K562 (cell line): ENCODE measurements around the gene SH2D3A. TPM values are rescaled to one million over a fixed set of nuclear protein-coding genes. Genes with fewer than 3 reads are reported as not detected.

Experiments
- BDP1 ChIP-seq: IDR thresholded peaks from 3 replicates; pipeline ENCODE4 v1.6.1; 2011; ENCODE audit not compliant: insufficient read length, insufficient read depth
- BRF2 ChIP-seq: IDR thresholded peaks from 3 replicates; pipeline ENCODE4 v1.6.1; 2011; ENCODE audit warnings: borderline replicate concordance, mild to moderate bottlenecking; ENCODE audit not compliant: insufficient read length, insufficient read depth
- CBX1 ChIP-seq: sonication (generic); IDR thresholded peaks from 2 replicates; pipeline ENCODE4 v1.6.1; 2016; ENCODE audit warnings: antibody characterized with exemption, low read depth, mild to moderate bottlenecking
- CBX3 ChIP-seq, 2 experiments: IDR thresholded peaks; 1 replicate in 1 of 2; 2 replicates in 1 of 2; pipeline ENCODE4 v1.6.1; 2012; ENCODE audit warnings: inconsistent platforms in 2 of 2, low read length in 2 of 2, borderline replicate concordance in 1 of 2, control low read depth in 1 of 2
- CBX8 ChIP-seq: fragments of 200-600 bp; sonication (generic); IDR thresholded peaks from 2 replicates; pipeline ENCODE4 v1.6.1; 2012; ENCODE audit warnings: borderline replicate concordance, mixed run types, low read depth, mild to moderate bottlenecking, moderate library complexity, mixed read lengths, low read length, control low read depth, inconsistent platforms; ENCODE audit not compliant: poor library complexity, severe bottlenecking; ENCODE audit errors: extremely low read depth
- CCAR2 ChIP-seq: fragments of 200-400 bp; formaldehyde crosslinking; IDR thresholded peaks from 2 replicates; pipeline ENCODE4 v1.6.1; 2017; ENCODE audit warnings: mild to moderate bottlenecking, low read depth, low read length
- KLF10 ChIP-seq: fragments of 250-450 bp; sonication (Bioruptor Pico); IDR thresholded peaks from 2 replicates; pipeline ENCODE4 v1.6.1; 2021; ENCODE audit warnings: matching md5 sums
- MTA3 ChIP-seq: fragments of 450-650 bp; formaldehyde crosslinking; IDR thresholded peaks from 2 replicates; pipeline ENCODE4 v1.6.1; 2017; ENCODE audit warnings: mild to moderate bottlenecking, borderline replicate concordance
- MTF1 ChIP-seq: fragments of 250-450 bp; sonication (Bioruptor Pico); IDR thresholded peaks from 2 replicates; pipeline ENCODE4 v1.9.0; 2021; ENCODE audit warnings: moderate library complexity, mild to moderate bottlenecking, inconsistent platforms, borderline replicate concordance
- MXI1 ChIP-seq: IDR thresholded peaks from 2 replicates; pipeline ENCODE4 v1.6.1; 2011; ENCODE audit warnings: low read depth, mild to moderate bottlenecking, improper control_type of control experiment, low read length
- NFYB ChIP-seq: IDR thresholded peaks from 2 replicates; pipeline ENCODE4 v1.6.1; 2011; ENCODE audit warnings: mild to moderate bottlenecking, moderate library complexity; ENCODE audit not compliant: insufficient read length; ENCODE audit errors: extremely low read depth
- RBM25 ChIP-seq: fragments of 200-400 bp; formaldehyde crosslinking; IDR thresholded peaks from 2 replicates; pipeline ENCODE4 v1.6.1; 2018; ENCODE audit warnings: low read length, low read depth, moderate library complexity; ENCODE audit not compliant: severe bottlenecking
- SIX5 ChIP-seq, 2 experiments: IDR thresholded peaks; 2 replicates each; pipeline ENCODE4 v1.6.1; 2011; ENCODE audit warnings: low read length in 2 of 2, borderline replicate concordance in 1 of 2, low read depth in 1 of 2, mild to moderate bottlenecking in 1 of 2, moderate library complexity in 1 of 2; ENCODE audit not compliant: insufficient read depth in 1 of 2
- TEAD2 ChIP-seq: fragments of 450-650 bp; IDR thresholded peaks from 2 replicates; pipeline ENCODE4 v1.6.1; 2016; ENCODE audit warnings: missing genetic modification characterization, control low read depth, missing compliant biosample characterization
- TRIM28 ChIP-seq: fragments of 450-650 bp; IDR thresholded peaks from 2 replicates; pipeline ENCODE4 v1.6.1; 2017
- UBTF ChIP-seq, 2 experiments: IDR thresholded peaks; 2 replicates each; pipeline ENCODE4 v1.6.1; 2012; ENCODE audit warnings: improper control_type of control experiment in 2 of 2, low read depth in 2 of 2, low read length in 2 of 2, borderline replicate concordance in 1 of 2
- polyA plus RNA-seq, 8 experiments: library from polyadenylated mRNA; depleted of rRNA in 4 of 8; stranded (reverse) in 5 of 8; unstranded in 3 of 8; fragments of >200 nt; fragmentation: Nextera tagmentation in 2 of 8; fragmentation: Illumina TruSeq in 1 of 8; extraction: Ambion mirVana in 2 of 8; extraction: Trizol in 1 of 8; gene quantifications; 2 replicates each; pipeline versions ENCODE4 v1.2.1 to v1.2.3, GENCODE V29; 2011 to 2014; ENCODE audit warnings: inconsistent platforms in 1 of 8, missing spikeins in 1 of 8
- total RNA-seq, 7 experiments: library from RNA; depleted of rRNA in 6 of 7; stranded (reverse); fragments of >200 nt in 6 of 7; fragmentation: Illumina TruSeq in 2 of 7; extraction: Trizol in 2 of 7; gene quantifications; 2 replicates each; pipeline versions ENCODE4 v1.2.1 to v1.2.3, GENCODE V29; 2011 to 2021; ENCODE audit warnings: low replicate concordance in 1 of 7
- TF ChIP-seq, protein P1 (sequence below), 2 experiments: fragments of 450-650 bp; conservative IDR thresholded peaks; 2 replicates each; pipeline ENCODE4 v1.6.1; 2017; ENCODE audit warnings: mild to moderate bottlenecking in 2 of 2, moderate library complexity in 2 of 2
- TF ChIP-seq, protein P2 (sequence below), 2 experiments: fragments of 450-650 bp in 1 of 2; sonication (generic) in 1 of 2; formaldehyde crosslinking; conservative IDR thresholded peaks; 2 replicates each; pipeline versions ENCODE4 v1.4.0 to v1.8.1; 2020 to 2022; ENCODE audit warnings: mild to moderate bottlenecking in 1 of 2, missing genetic modification reagents in 1 of 2

Gene SH2D3A
- total and polyA plus RNA-seq, 9 of the 15 experiments (the other 6 are each of a cell fraction or from before 2014, with no cell fraction given) = 0.75 to 26.3 (median 8.9) TPM

DNA sequence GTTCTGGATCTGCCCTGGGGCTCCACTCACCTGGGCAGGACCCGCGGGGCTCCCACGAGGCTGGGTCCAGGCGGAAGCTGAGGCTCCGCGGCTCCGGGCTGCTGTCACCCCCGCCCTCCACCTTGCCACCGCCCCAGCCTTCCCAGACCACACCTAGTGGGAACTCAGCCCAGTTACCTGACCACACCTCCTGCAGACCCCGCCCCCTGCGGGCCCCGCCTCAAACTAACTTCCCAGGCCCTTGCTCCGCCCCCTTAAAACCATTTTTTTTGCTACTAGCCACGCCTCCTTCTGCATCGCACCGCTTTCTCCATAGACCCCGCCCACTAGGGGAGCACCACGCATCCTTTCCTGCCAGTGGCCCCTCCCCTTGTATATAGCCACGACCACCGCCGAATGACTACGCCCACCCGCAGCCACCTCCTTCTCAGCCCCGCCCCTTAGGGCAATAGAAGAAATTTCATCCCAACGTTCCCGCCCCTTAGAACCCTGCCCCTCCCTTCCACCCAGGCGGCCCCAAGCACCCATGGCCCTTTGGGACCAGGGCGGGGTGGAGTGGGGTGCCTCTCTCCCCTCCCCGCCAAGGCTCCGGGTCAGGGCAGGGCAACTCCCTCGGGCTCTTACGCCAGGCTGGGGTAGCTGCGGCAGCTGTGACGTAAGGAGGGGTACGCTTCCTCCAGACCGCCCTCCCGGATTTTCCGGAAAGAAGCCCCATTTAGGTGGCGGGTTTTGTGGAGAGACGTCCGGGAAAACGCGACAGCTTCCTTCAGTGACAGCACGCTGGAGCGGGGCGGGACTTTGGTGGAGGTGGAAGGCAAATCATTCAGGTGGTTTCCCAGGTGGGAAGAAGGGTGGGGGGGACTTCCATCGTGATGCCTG is at the start of gene SH2D3A (continued):
- TF ChIP-seq TRIM28 (no peak), MTF1 (CRISPR knock-in tag) (no peak), TEAD2 (tag) (no peak), RBM25 (no peak), MTA3 (no peak), MXI1 (no peak), CBX8 (no peak), NFYB (no peak), CCAR2 (no peak), CBX1 (no peak), UBTF (IDR thresholded peaks at IDR 0.05; ENCODE audit: borderline replicate concordance in 1 of 2, low read depth in 2 of 2, low read length in 2 of 2) (no peak), KLF10 (CRISPR knock-in tag) (no peak), BDP1 (no peak), CBX3 (IDR thresholded peaks at IDR 0.05; ENCODE audit: borderline replicate concordance in 1 of 2, low read length in 2 of 2) (0 out of 3 replicates have a peak, but pooled peaks of 1 of the 2 experiments have one; percentile 37), SIX5 (IDR thresholded peaks at IDR 0.05; ENCODE audit: borderline replicate concordance in 1 of 2, insufficient read depth in 1 of 2, low read depth in 1 of 2, low read length in 2 of 2) (no peak), BRF2 (no peak)
- TF ChIP-seq, protein P1, sequence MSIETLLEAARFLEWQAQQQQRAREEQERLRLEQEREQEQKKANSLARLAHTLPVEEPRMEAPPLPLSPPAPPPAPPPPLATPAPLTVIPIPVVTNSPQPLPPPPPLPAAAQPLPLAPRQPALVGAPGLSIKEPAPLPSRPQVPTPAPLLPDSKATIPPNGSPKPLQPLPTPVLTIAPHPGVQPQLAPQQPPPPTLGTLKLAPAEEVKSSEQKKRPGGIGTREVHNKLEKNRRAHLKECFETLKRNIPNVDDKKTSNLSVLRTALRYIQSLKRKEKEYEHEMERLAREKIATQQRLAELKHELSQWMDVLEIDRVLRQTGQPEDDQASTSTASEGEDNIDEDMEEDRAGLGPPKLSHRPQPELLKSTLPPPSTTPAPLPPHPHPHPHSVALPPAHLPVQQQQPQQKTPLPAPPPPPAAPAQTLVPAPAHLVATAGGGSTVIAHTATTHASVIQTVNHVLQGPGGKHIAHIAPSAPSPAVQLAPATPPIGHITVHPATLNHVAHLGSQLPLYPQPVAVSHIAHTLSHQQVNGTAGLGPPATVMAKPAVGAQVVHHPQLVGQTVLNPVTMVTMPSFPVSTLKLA (conservative IDR thresholded peaks at IDR 0.05) = peak in 1 of 2 experiments; percentile 74; a peak in 3 of 4 replicates
- TF ChIP-seq, protein P2, sequence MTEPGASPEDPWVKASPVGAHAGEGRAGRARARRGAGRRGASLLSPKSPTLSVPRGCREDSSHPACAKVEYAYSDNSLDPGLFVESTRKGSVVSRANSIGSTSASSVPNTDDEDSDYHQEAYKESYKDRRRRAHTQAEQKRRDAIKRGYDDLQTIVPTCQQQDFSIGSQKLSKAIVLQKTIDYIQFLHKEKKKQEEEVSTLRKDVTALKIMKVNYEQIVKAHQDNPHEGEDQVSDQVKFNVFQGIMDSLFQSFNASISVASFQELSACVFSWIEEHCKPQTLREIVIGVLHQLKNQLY (CRISPR knock-in tag; conservative IDR thresholded peaks at IDR 0.05) = no peak
